Thyroid gland (tissue), 4 donors: Measurements from ENCODE around the gene C17orf107. TPM values are rescaled to one million over a fixed set of nuclear protein-coding genes. Genes with fewer than 3 reads are reported as not detected.

Experiments used
- DNase-seq, 2 donors: peaks; one replicate each; pipeline ENCODE4 v3.0.0-alpha.2; 2019
- H3K27ac ChIP-seq, 3 donors: fragments of 200-600 bp; sonication (generic); 1 replicate in 2 of 3; 2 replicates in 1 of 3; pipeline ENCODE4 v1.5.1; 2016 to 2019; ENCODE audit warnings: mild to moderate bottlenecking in 1 of 3, moderate library complexity in 1 of 3
- H3K27me3 ChIP-seq: fragments of 200-600 bp; sonication (generic); one replicate; pipeline ENCODE4 v1.5.1; 2019
- H3K36me3 ChIP-seq, 2 donors: fragments of 200-600 bp; sonication (generic); one replicate each; pipeline ENCODE4 v1.5.1; 2016 to 2019
- H3K4me1 ChIP-seq, 2 donors: fragments of 200-600 bp; sonication (generic); one replicate each; pipeline ENCODE4 v1.5.1; 2017 to 2019
- H3K4me3 ChIP-seq, 3 donors: fragments of 200-600 bp; sonication (generic); replicated peaks in 1 of 3; 1 replicate in 2 of 3; 2 replicates in 1 of 3; pipeline ENCODE4 v1.5.1; 2016; ENCODE audit warnings: mild to moderate bottlenecking in 1 of 3
- H3K9me3 ChIP-seq: fragments of 200-600 bp; sonication (generic); one replicate; pipeline ENCODE4 v1.5.1; 2017
- POLR2A ChIP-seq, 2 donors: fragments of 450-650 bp; IDR thresholded peaks; one replicate each; pipeline ENCODE4 v1.6.1; 2017; ENCODE audit warnings: antibody characterized with exemption in 2 of 2, mild to moderate bottlenecking in 2 of 2, moderate library complexity in 1 of 2
- WGBS, 2 donors: methylation state at CpG; one replicate each; pipeline ENCODE4 v1.1.5; 2017; 5-methylcytosine and 5-hydroxymethylcytosine counted together
- intact Hi-C: fragments of 100-400 bp; cut with DNase I; formaldehyde crosslinking; loops from one replicate; pipeline ENCODE4 v1.15.1; 2023
- total RNA-seq, 4 donors: library from RNA; depleted of rRNA; stranded (reverse); fragments of >200 nt; gene quantifications; one replicate each; pipeline ENCODE4 v1.2.3, GENCODE V29; 2016
- TF ChIP-seq, protein P1 (sequence below), 6 experiments: fragments of 200-600 bp in 3 of 6; fragments of 450-650 bp in 3 of 6; sonication (generic) in 3 of 6; IDR thresholded peaks; one replicate each; pipeline ENCODE4 v1.5.1; 2016 to 2019; ENCODE audit warnings: antibody characterized with exemption in 6 of 6, mild to moderate bottlenecking in 2 of 6, inconsistent platforms in 1 of 6, moderate library complexity in 1 of 6

The C17orf107 gene
- total RNA-seq, 4 donors from 2014 or later, result 0.33 to 1.9 (median 1.3) TPM

DNA sequence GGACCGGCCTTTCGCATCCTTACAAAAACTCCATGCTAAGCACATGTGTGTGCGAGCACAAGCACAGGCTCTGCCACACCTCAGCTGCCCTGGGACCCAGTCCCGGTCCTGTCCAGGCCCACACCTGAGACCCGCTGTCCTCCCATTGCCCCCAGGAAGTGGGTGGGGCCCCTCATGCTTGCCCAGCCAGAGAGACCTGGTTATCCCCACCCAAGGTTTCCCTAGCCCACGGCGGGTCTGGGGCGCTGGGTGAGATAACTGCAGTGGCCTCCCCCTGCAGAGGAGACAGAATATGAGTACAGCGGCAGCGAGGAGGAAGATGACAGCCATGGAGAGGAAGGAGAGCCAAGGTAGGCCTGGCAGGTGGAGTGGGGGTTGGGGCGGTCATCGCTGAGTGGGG is 12.5 kb upstream of the C17orf107 start:
- Histone ChIP-seq H3K36me3 (peaks cover 52 to 55% of the 10 kb centered on the region in 2 donors), H3K27me3 (no peaks in the 10 kb centered on the region), H3K9me3 (no peaks in the 10 kb centered on the region), H3K27ac (no peak overlapping the region), H3K4me3 (no peak overlapping the region), H3K4me1 (no peaks in the 10 kb centered on the region)
- WGBS, 2 donors, result 95 to 99% methylated on average over 11 to 12 of the region's 12 CpGs
- TF ChIP-seq POLR2A (IDR thresholded peaks at IDR 0.05), result no peak
- TF ChIP-seq, protein P1, sequence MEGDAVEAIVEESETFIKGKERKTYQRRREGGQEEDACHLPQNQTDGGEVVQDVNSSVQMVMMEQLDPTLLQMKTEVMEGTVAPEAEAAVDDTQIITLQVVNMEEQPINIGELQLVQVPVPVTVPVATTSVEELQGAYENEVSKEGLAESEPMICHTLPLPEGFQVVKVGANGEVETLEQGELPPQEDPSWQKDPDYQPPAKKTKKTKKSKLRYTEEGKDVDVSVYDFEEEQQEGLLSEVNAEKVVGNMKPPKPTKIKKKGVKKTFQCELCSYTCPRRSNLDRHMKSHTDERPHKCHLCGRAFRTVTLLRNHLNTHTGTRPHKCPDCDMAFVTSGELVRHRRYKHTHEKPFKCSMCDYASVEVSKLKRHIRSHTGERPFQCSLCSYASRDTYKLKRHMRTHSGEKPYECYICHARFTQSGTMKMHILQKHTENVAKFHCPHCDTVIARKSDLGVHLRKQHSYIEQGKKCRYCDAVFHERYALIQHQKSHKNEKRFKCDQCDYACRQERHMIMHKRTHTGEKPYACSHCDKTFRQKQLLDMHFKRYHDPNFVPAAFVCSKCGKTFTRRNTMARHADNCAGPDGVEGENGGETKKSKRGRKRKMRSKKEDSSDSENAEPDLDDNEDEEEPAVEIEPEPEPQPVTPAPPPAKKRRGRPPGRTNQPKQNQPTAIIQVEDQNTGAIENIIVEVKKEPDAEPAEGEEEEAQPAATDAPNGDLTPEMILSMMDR (IDR thresholded peaks at IDR 0.05), result no peak
- intact Hi-C loops, result loop anchor here (5.0 kb wide), 2 partner anchors 155 to 175 kb away; partner anchors contain the start of genes ARRB2 and MED11
- no peak for DNase-seq

DNA sequence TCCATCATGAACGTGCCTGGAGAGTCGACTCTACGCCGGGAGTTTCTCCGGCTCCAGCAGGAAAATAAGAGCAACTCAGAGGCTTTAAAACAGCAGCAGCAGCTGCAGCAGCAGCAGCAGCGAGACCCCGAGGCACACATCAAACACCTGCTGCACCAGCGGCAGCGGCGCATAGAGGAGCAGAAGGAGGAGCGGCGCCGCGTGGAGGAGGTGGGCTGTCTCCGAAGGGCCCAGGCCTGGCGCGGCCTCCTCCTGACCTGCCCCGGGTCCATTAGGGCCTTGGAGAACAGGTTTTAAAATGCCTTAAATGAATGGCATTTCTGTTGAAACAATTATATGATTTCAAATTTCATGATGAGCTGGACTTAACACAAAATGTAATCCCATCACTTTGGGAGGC is 11.8 kb upstream of the C17orf107 start:
- intact Hi-C loops, result loop anchor here (5.0 kb wide), 2 partner anchors 155 to 175 kb away; partner anchors contain the start of genes ARRB2 and MED11
- TF ChIP-seq, protein P1 (IDR thresholded peaks at IDR 0.05), result no peak
- no peak for TF ChIP-seq POLR2A (IDR thresholded peaks at IDR 0.05)
- no peak for DNase-seq
- 96 to 98% methylated on average over 17 of the region's 18 CpGs for WGBS, 2 donors
- Histone ChIP-seq H3K4me1 (no peaks in the 10 kb centered on the region), H3K36me3 (peaks cover 54 to 61% of the 10 kb centered on the region in 2 donors), H3K9me3 (no peaks in the 10 kb centered on the region), H3K27me3 (no peaks in the 10 kb centered on the region), H3K27ac (no peak overlapping the region), H3K4me3 (no peak overlapping the region)

DNA sequence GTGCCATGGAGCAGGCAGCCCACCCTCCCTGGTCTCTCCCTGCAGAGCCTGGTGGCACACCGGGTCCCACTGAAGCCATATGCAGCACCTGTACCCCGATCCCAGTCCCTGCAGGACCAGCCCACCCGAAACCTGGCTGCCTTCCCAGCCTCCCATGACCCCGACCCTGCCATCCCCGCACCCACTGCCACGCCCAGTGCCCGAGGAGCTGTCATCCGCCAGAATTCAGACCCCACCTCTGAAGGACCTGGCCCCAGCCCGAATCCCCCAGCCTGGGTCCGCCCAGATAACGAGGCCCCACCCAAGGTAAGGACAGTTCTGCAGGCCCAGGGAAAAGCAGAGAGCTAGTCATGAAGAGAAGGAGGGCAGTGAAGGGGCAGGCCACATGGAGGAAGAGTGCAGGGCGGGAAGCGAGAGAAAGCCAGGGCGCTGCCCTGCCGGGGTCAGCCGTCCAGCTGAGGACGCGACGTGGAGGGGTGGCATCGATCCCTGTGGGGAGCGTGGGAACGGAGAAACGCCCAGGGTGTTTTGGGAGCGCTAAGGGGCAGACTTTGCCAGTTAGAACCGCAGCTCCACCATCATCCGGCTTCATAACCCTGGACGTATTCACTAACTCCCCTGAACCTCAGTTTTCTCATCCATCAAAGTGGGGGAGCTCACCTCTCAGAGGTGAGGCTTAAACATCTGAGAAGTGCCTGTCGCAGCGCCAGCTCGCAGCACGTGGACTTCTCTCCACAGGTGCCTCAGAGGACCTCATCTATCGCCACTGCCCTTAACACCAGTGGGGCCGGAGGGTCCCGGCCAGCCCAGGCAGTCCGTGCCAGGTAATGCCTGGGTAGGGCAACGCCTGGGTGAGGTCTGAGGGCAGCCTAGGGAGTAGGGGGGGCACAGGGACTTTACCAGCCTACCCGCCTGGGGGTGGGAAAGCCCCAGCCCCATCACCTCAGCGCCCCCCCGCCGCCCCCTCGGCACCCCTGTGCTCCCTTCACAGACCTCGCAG is 7.6 kb upstream of the C17orf107 start:
- DNase-seq, result no peak

DNA sequence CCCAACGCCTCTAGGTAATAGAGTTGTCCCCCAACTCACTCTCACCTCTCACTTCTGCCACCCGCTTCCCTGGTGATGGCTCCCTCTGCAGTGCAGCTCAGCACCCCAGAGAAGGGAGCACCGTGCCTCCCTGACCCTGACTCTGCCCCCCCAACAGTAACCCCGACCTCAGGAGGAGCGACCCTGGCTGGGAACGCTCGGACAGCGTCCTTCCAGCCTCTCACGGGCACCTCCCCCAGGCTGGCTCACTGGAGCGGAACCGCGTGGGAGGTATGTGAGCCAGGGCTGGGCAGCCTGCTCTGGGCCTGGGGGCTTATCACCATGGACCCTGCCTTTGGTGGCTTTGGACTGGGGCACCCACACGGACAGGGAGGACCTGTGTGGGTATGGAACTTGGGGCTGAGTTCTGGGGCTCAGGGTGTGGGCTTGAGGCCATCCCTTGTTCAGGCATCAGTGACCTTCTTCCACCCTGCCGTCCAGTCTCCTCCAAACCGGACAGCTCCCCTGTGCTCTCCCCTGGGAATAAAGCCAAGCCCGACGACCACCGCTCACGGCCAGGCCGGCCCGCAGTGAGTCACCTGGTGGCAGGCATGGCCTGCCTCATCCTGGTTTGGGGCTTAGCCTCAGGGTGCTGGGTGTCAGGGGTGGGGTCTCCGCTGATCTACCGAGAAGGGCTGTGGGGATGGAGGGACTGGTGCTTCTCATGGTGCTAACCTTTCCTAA is 6.7 kb upstream of the C17orf107 start:
- no peaks in the 10 kb centered on the region for H3K9me3 ChIP-seq
- no peaks in the 10 kb centered on the region for H3K4me1 ChIP-seq
- TF ChIP-seq, protein P1 (IDR thresholded peaks at IDR 0.05), result no peak
- TF ChIP-seq POLR2A (IDR thresholded peaks at IDR 0.05), result no peak
- 83 to 84% methylated on average over 18 to 23 of the region's 23 CpGs for WGBS, 2 donors
- no peak for DNase-seq
- no peak overlapping the region for H3K4me3 ChIP-seq
- H3K36me3 ChIP-seq, result peaks cover 62 to 64% of the 10 kb centered on the region in 2 donors
- no peaks in the 10 kb centered on the region for H3K27me3 ChIP-seq
- intact Hi-C loops, result no loop called here
- no peak overlapping the region for H3K27ac ChIP-seq

More for the DNA sequence above, 7.6 kb upstream of the C17orf107 start:
- no peak overlapping the region for H3K27ac ChIP-seq
- intact Hi-C loops, result loop anchor here (2.0 kb wide), 1 partner anchor 107 kb away; no protein-coding TSS in a partner anchor
- H3K27me3 ChIP-seq, result no peaks in the 10 kb centered on the region
- no peaks in the 10 kb centered on the region for H3K4me1 ChIP-seq
- 93 to 96% methylated on average over 34 to 41 of the region's 42 CpGs for WGBS, 2 donors
- no peak for TF ChIP-seq POLR2A (IDR thresholded peaks at IDR 0.05)
- TF ChIP-seq, protein P1 (IDR thresholded peaks at IDR 0.05), result no peak
- H3K9me3 ChIP-seq, result no peaks in the 10 kb centered on the region
- H3K4me3 ChIP-seq, result no peak overlapping the region
- H3K36me3 ChIP-seq, result peaks cover 71 to 72% of the 10 kb centered on the region in 2 donors
